PC-9 (cell line): ENCODE data around the gene KRT80.

Experiments used
- CTCF ChIP-seq: fragments of 200-600 bp; sonication (generic); conservative IDR thresholded peaks from 2 replicates; pipeline ENCODE4 v1.6.1; 2017; ENCODE audit warnings: mixed run types, antibody characterized with exemption, mild to moderate bottlenecking, moderate library complexity
- EZH2 ChIP-seq: fragments of 200-600 bp; sonication (generic); IDR thresholded peaks from 2 replicates; pipeline ENCODE4 v1.8.0; 2017; ENCODE audit warnings: antibody characterized with exemption, low read depth

- TF ChIP-seq CTCF (no peak), EZH2 (no peak)
These were observed 40.5 kb downstream of the KRT80 start for GRCh38 chr12:52151153-52151836.
